ENCODE data around the gene AP2A1.
A peak's percentile ranks its signal among the peaks of the same experiment; 100 is the strongest.
"Not testable (repeated sequence)": the region's sequence is repeated elsewhere in the genome, so short reads cannot be mapped to it uniquely, and the experiment has no call there.

The AP2A1 gene

DNA sequence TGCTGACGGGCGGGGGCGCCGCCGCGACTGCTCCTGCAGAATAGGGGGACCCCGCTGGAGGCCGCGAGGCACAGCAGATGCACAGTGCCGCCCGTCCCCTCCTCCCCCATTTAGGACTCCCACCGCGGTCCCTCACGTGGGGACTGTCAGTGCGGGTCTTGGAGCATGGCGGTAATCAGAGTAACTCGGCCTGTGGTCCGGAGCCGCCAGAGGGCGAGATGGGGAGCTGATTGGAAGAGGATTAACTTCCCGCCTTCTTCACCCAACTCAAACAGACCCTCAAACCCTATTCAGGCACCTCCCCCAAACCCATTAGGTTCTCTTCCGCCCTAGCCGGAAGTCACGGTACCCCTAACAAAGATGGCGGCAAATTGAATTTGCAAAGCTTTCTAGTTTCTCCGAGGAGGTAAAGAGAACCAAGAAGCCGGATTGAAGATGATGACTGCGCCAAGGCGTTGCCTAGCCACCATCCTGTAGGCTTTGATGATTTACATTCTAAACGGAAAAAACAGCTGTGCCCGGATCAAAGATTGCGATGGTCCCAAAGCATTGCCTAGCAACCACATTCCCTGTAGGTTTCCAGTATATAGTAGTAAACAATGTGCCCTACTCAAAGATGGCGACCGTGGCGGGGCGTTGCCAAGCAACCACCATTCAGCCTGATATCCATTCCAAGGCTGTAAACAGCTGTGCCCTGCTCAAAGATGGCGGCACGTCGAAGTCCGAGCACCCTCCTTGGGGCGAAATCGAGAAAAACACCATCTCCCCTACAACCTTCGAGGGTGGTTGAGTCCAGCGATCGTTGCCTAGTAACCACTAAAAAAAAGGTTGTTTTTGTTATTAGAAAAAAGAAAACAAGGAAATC lies 46.4 kb downstream of the AP2A1 start, which contains the start of gene FUZ:
FUZ (minus strand) TSS at position 296 of the 865 bp plus-strand sequence; CDS start at position 110, 186 bp downstream.
- DNase-seq (ENCODE audit: low read depth): peak; percentile 98

DNA sequence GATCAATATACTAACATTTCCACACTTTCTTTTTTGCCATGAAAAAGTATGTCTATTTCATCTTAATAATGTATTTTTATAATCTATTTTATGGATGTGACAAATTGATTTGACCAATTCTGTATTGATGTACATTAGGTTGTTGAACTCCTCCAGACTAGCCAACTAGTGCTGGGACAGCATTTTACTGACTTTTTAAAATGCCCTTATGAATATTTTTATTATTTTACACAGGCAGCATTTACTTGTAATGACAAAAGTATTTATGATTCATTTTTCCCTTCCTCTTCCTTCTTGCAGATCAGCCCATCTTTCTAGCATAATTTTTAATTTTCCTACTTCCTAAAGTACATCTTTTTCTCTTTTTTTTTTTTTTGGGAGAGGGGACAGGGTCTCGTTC lies 47.2 kb downstream of the AP2A1 start:
- DNase-seq (ENCODE audit: low read depth): no peak

DNA sequence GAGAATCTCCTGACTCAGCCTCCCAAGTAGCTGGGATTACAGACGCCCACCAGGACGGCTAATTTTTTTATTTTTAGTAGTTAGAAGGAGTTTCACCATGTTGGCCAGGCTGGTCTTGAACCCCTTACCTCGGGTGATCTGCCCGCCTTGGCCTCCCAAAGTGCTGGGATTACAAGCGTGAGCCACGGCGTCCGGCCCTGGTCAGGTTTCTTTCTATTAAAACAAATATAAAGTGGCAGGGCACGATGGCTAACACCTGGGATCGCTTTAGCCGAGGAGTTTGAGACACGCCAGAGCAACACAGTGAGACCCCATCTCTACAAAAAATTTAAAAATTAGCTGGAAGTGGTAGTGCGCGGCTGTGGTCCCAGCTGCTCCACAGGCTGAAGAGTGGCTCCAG lies 49.8 kb downstream of the AP2A1 start:
- no peak for DNase-seq (ENCODE audit: low read depth)

DNA sequence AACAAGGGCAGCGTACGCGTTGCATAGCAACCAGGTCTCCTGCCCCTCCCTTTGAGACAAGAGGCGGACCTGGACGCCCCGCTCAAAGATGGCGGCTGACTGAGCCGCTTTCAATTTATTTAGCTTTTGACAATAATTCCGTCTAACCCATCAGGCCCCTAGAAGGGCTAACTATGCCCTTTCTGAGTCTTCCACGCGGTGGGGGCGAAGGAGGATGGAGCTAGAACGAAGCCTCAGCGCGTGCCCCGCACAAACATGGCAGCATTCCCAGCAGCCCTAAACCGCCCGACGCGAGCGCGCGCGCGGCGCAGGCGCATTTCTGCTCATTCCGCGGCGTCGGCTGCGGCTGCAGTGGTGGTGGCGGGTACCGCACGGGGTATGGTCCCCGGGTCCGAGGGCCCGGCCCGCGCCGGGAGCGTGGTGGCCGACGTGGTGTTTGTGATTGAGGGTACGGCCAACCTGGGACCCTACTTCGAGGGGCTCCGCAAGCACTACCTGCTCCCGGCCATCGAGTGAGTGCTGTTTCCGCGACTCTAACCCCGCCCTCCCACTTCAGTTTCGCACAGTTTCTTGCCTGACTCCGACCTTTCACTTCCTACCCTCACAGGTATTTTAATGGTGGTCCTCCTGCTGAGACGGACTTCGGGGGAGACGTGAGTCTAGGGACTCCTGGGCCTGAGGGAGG lies 51.3 kb downstream of the AP2A1 start, which contains the start of gene MED25:
MED25 (plus strand) TSS at position 326 of the 685 bp plus-strand sequence; CDS start at position 379, 53 bp downstream.
- DNase-seq (ENCODE audit: low read depth): peak; percentile 83

DNA sequence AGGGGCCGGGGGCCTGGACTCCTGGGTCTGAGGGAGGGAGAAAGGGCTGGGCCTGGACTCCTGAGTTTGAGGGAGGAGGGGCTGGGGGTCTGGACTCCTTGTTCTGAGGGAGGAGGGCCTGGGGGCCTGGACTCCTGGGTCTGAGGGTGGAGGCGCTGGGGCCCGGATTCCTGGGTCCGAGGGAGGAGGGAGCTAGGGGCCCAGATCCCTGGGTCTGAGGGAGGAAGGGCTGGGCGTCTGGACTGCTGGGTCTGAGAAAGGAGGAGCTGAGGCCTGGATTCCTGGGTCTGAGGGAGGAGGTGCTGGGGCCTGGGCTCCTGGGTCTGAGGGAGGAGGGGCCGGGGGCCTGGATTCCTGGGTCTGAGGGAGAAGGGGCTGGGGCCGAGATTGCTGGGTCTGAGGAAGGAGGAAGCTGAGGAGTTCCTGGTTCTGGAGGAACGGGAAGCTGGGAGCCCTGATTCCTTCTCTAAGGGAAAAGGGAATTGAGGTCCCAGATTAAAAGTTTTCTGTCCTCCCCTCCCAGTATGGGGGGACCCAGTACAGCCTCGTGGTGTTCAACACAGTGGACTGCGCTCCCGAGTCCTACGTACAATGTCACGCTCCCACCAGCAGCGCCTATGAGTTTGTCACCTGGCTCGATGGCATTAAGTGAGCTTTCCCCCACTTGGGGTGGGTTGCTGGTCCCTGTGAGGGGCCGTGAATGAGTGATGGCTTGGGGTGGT lies 52.0 kb downstream of the AP2A1 start:
- no peak for DNase-seq (ENCODE audit: low read depth)

DNA sequence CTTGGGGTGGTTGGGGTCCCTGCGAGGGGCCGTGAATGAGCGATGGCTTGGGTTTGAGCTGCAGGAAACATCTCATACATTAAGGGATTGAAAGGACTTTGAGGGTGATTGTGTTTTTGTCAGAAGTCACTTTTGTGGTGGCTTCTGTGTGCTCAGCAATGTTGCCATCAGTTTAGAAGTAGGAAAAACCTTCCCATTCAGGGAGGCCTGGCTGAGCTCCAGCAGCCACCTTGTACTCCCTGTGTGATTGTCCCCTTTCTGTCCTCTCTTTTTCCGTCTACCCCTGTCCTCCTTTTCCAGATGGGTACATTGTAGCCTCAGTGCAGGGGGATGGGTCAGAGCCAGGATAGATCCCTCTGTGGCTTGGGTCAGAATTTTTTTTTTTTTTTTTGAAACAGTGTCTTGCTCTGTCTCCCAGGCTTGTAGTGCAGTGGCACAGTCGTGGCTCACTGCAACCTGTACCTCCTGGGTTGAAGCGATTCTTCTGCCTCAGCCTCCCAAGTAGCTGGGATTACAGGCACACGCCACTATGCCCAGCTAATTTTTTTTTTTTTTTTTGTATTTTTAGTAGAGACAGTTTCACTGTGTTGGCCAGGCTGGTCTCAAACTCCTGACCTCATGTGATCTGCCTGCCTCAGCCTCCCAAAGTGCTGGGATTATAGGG lies 52.8 kb downstream of the AP2A1 start:
- not testable (repeated sequence) for DNase-seq (ENCODE audit: low read depth)

DNA sequence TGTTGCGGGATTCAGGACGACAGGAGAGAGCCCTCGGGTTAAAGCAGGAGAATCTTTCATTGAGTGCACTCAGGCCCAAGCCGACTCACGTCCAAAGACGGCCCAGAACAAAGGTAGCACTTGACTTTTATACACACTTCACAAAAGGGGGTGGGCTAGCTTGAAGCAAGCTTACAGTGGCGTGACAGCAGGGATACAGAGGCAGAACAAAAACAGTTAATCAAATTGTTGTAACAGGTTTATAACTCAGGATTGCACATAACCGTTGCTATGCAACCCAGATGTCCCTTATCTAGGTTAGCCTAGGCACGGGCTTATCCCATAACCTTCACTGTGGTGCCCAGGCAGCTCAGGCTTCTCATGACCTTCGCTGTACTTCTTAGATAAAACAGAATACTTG lies 53.3 kb downstream of the AP2A1 start:
- no peak for DNase-seq (ENCODE audit: low read depth)

DNA sequence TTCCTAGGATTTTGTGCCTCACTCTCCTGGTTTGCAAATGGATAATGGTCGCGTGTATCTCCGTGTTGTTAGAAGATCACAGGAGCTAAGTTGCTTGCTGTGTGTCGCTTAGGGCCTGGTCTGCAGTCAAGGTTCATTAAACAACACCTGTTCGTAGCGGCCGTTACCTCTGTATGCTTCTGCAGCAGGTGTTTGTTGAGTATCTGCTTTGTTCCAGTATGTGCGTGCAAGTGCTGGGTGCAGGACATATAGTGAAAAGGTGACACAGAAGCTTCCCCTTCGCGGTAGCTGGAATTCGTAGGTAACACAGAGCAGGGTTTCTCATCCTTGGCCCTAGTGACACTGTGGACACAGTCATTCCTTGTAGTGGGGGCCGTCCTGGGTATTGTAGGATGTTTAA lies 56.7 kb downstream of the AP2A1 start:
- no peak for DNase-seq (ENCODE audit: low read depth)

DNA sequence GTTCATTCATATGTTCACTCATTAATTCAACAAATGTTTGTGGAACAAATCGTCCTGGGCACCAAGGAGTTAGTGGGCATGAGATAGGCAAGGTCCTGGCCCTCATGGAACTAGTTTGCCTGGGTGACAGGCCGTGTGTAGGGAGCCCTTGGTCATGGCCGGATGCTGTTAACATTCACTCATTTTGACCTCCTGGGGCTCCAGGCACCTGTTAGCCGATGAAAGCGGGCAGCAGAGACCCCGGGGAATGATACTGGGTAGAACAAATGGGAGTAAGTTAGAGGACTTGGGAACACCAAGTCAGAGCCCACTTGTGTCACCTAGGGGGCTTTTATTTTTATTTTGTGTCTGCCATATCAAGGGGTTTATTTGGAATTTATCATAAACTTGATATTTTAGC lies 57.9 kb downstream of the AP2A1 start:
- DNase-seq (ENCODE audit: low read depth): no peak

DNA sequence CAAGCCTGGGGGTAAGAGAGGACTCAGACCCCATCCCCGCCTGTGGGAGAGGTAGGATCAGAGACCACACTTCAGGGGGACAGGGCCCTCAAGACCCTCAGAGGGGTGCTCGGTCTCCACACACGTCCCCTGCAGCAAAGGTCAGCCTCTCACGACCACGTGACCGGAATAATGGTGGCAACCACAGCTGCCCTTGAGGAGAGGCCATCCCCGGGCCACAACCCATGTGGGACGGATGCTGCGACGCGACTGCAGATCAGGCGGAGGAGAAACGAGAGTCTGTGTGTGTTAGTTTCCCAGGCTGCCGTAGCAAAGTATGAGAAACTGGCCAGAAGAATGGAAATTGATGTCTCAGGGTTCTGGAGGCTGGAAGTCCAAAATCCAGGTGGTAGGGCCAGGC lies 60.2 kb downstream of the AP2A1 start:
- DNase-seq (ENCODE audit: low read depth): no peak

DNA sequence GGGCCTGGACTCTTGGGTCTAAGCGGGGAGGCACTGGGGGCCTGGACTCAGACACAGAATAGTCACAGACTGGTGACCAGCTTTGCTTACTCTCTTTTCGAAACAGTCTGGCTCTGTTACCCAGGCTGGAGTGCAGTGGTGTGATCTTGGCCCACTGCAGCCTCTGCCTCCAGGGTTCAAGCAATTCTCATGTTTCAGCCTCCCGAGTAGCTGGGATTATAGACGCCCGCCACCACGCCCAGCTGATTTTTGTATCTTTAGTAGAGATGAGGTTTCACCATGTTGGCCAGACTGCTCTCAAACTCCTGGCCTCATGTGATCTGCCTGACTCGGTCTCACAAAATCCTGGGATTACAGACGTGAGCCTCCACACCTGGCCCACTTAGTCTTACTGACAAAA lies 62.4 kb downstream of the AP2A1 start:
- DNase-seq (ENCODE audit: low read depth): no peak

DNA sequence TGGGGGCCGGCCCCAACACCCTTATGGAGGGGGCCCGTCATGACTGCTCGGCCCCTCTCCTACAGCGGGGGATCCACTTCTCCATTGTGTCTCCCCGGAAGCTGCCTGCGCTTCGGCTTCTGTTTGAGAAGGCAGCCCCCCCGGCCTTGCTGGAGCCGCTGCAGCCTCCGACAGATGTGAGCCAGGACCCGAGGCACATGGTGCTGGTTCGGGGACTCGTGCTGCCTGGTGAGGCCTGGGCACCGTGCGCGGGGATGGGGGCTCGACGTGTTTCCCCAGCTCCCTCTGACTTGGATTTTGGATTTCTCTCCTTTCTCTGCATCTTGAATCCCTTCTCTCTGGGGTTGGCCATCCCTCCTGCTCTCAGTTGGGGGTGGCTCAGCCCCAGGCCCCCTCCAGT lies 62.9 kb downstream of the AP2A1 start:
- no peak for DNase-seq (ENCODE audit: low read depth)

DNA sequence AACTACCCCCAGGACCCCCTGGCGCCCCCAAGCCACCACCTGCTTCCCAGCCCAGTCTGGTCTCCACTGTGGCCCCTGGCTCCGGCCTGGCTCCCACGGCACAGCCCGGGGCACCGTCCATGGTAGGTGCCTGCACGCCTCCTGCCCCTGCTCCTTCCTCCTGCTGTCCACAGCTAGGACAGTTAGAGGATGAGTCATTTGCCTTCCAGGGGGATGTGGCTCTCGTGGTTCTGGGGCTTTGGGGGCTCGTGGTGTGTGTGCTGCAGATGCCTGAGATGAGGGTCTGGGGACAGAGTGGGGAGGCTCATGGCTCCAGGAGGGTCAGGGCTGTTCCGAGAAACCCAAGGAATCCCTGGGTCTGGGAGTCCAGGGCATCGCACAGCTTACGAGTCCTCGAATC lies 64.0 kb downstream of the AP2A1 start:
- no peak for DNase-seq (ENCODE audit: low read depth)

DNA sequence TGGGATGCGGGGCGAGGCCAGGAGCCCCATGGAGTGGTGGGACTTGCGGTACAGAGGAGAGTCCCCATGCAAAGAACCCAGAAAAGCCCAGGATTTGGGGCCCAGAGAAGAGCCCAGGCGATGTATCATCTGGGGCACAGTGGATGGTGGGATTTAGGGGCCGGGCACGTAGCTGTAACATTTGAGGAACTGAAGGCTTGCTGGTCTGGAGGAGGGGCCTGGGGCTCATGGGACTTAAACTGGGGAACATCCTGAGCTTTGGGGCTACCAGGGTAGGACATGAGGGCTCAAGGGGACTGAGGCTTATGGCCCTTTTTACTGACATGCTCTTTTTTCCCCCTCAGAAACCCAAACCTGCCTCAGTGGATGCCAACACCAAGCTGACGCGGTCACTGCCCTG lies 64.8 kb downstream of the AP2A1 start:
- no peak for DNase-seq (ENCODE audit: low read depth)

DNA sequence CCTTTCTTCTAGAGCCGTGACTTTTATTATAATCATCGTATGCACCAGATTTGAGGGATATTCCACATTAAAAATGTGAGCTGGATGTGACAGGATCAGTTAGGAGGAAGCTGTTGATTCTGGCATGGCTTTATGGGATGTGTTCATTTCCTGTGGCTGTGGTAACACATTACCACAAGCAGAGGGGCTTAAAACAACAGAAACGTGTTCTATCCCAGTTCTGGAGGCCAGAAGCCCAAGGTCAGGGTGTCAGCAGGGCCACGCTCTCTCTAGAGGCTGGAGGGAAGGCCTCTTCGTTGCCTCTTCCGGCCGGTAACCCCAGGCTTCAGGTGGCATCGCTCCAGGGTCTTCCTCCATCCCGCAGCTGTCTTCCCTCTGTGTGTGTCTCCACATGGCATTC lies 65.8 kb downstream of the AP2A1 start:
- DNase-seq (ENCODE audit: low read depth): no peak

DNA sequence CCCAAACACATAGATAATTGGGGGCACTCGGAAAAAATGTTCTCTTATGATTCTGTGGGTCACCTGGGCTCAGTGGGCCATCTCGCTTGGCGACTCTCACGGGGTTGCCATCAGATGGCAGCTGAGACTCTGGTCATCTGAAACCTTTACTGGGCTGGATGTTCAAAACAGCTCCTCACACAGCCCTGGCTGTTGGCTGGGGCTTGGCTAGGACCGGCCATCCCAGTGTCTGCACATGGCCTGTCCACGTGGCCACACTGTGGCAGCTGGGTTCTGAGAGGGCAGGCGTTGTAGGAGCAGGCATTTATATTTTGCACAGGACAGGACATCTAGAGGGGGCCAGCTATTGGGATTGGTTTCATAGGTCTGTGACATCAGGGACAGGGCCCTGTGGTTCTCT lies 66.8 kb downstream of the AP2A1 start:
- no peak for DNase-seq (ENCODE audit: low read depth)

DNA sequence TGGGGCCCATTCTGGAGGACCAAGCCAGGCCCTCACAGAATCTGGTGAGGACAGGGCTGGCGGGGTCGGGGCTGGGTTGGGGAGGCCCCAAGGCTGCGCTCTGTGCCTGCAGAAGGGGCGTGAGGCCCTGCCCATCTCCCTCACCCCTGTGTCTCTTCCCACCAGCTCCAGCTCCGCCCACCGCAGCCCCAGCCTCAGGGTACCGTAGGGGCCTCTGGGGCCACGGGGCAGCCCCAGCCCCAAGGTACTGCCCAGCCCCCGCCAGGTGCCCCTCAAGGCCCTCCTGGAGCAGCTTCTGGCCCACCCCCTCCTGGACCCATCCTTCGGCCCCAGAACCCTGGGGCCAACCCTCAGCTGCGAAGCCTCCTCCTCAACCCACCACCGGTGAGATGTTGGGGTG lies 68.8 kb downstream of the AP2A1 start:
- DNase-seq (ENCODE audit: low read depth): no peak

DNA sequence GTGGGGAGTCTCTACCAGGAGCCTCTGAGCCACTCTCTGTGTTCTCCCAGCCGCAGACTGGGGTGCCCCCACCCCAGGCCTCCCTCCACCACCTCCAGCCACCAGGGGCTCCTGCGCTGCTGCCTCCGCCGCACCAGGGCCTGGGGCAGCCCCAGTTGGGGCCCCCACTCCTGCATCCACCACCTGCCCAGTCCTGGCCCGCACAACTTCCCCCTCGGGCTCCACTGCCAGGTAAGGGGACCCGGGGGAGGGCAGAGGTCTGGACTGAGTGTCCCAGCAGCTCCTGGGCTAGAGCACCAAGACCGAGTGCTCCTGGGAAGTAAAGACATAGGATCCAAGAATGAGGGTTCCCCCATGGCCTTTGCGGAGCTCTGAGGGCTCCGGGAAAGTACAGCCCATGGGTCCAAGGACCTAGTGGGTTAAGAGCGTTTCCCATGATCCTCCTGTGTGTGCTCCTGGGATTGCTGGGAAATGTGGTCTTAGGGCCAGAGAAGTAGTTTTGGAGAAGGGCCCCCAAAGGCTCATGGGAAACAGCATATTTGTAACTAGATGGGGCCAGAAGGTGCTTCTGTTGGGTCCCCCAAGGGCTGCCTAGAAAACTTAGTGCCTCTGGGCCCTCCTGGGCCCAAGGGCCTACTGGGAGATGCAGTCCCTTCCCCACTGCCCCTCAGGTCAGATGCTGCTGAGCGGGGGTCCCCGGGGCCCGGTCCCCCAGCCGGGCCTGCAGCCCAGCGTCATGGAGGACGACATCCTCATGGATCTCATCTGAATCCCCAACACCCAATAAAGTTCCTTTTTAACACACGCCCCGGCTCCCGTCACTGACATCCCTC lies 69.6 kb downstream of the AP2A1 start:
- DNase-seq (ENCODE audit: low read depth): no peak

DNA sequence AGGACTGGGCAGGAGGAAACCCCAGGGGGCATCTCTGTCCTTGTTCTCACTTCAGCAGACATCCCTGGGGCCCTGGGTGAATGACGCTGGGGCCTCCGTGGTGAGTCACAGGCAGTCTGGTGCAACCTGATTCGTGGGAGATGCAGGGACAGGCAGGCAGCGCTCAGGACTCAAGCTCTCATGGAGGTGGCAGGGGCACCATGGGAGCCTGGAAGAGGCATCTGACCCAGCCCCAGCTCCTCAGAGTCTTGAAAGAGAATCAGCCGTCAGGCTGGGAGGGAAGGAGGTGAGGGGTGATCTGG lies 70.2 kb downstream of the AP2A1 start:
- peak; percentile 61 for DNase-seq (ENCODE audit: low read depth)

DNA sequence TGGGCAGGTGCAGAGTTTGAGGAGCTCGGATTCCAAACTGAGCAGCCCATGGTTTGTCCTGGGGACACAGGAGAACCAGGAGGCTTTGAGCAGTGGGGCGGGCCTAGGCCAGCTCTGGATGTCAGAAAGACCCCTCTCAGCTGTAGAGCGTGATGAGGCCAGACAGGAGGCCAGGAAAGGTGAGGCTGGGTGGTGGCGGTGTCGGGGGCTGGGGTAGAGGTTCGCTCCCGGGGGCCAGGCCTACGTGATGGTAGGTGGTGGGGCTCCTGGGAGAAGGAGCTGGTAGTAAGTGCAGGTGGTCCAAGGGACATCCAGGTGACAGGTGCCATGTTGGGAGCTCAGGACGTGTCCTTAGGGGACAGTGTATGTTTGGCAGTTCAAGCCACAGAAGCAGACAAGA lies 70.6 kb downstream of the AP2A1 start:
- no peak for DNase-seq (ENCODE audit: low read depth)

DNA sequence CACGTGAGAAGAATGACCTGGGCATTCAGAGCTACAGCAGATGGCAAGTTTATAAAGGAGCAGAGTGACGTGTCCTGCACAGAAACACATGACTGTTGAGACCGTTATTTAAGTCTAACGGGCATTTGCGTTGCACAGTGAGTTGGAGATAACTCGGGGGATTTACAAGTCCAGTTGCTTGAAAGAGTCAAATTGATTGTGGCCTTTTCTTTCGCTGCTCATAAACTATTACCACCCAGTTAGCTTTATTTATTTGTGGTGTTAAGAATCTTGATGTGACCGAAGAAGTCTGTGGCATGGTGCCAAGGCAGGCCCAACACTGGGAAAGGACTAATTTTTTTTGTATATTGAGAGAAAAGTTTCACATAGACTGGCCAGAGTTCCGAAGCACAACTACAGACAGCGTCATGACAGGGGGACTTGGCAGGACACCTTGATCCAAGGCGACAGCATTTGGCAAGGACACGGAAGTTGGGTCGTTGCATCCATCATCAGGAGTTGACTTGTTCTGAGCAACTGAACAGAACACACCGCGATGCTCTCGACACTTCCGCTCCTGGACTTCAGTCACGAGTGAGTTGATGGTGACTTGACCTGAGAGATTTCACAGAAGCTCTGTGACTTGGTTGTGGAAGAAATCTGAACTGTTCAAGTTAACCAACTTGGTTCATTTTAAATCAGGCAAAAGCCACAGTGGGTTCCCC lies 72.2 kb downstream of the AP2A1 start:
- no peak for DNase-seq (ENCODE audit: low read depth)

All from ELR (cell line).